Calu3 (cell line): ENCODE measurements around the gene CAPS. TPM values are rescaled to one million over a fixed set of nuclear protein-coding genes. Genes with fewer than 3 reads are reported as not detected.

ENCODE experiments used
- BruUV-seq: library from RNA; stranded (reverse); fragments of 400-500 nt; replicated peaks from 2 replicates; lab custom pipeline; 2021; lab: Mats Ljungman, UMichigan
- CTCF ChIA-PET: fragments of 300-600 bp; sonication (Branson Sonifier 250); formaldehyde crosslinking; loops from one replicate; lab custom pipeline; 2022; ENCODE audit warnings: antibody characterized with exemption; lab: Charles Lee
- DNase-seq: peaks from one replicate; pipeline ENCODE4 v3.0.0; 2022
- H3K27ac Mint-ChIP-seq: one replicate; pipeline ENCODE4 v1.8.0; 2022; ENCODE audit warnings: mixed read lengths; ENCODE audit not compliant: unreplicated experiment
- H3K27me3 Mint-ChIP-seq: one replicate; pipeline ENCODE4 v1.8.0; 2022; ENCODE audit warnings: mixed read lengths; ENCODE audit not compliant: unreplicated experiment
- H3K36me3 Mint-ChIP-seq: one replicate; pipeline ENCODE4 v1.8.0; 2022; ENCODE audit warnings: mild to moderate bottlenecking, moderate library complexity, mixed read lengths; ENCODE audit not compliant: insufficient read depth, unreplicated experiment
- H3K4me1 Mint-ChIP-seq: one replicate; pipeline ENCODE4 v1.8.0; 2022; ENCODE audit warnings: mild to moderate bottlenecking, low read depth, mixed read lengths; ENCODE audit not compliant: unreplicated experiment
- H3K4me3 Mint-ChIP-seq: one replicate; pipeline ENCODE4 v1.8.0; 2022; ENCODE audit warnings: mild to moderate bottlenecking, low read depth, moderate library complexity, mixed read lengths; ENCODE audit not compliant: unreplicated experiment
- H3K9me3 Mint-ChIP-seq: one replicate; pipeline ENCODE4 v1.8.0; 2022; ENCODE audit warnings: low read depth, mixed read lengths; ENCODE audit not compliant: unreplicated experiment
- CTCF ChIP-seq: fragments of 200-600 bp; IDR thresholded peaks from one replicate; pipeline ENCODE4 v1.8.0; 2022; ENCODE audit warnings: antibody characterized with exemption; ENCODE audit not compliant: unreplicated experiment
- intact Hi-C: fragments of 100-400 bp; cut with micrococcal nuclease; formaldehyde crosslinking; loops from one replicate; pipeline ENCODE4 v1.10.0; 2022; ENCODE audit not compliant: unreplicated experiment
- total RNA-seq: library from RNA; stranded (reverse); gene quantifications from 2 replicates; pipeline ENCODE4 v1.2.3, GENCODE V29; 2022

CAPS gene
- total RNA-seq, 1 experiment from 2014 or later = 39.9 TPM

DNA sequence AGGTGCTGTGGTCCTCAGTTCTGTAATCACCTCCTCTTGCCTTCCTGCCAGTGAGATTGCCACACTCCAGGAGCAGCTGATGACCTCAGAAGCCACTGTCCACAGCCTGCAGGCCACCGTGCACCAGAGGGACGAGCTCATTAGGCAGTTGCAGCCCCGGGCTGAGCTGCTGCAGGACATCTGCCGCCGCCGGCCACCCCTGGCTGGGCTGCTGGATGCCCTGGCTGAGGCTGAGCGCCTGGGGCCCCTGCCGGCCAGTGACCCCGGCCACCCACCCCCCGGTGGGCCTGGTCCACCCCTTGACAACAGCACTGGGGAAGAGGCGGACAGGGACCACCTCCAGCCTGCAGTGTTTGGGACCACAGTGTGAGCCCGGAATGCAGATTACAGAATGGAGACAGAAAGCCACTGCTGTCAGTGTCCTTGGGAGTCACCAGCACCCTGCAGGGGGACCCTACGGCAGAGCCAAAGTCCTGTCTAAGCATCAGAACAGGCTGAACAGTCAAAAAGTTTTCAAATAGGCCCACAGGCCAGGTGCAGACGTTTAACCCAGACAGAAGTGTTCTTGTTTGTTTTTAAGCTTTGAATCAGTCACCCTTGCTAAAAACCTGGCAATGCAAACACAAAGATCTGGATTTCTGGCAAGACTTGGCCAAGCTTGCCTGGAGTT, 5.1 kb upstream of the CAPS start:
- H3K4me1 Mint-ChIP-seq = peaks cover 8% of the 10 kb centered on the region
- no peak overlapping the region for H3K27ac Mint-ChIP-seq
- H3K36me3 Mint-ChIP-seq = peaks cover 20% of the 10 kb centered on the region
- DNase-seq = no peak
- no peak overlapping the region for H3K4me3 Mint-ChIP-seq
- BruUV-seq = no TSS peak
- CTCF ChIA-PET = no interaction called here
- no peaks in the 10 kb centered on the region for H3K27me3 Mint-ChIP-seq
- TF ChIP-seq CTCF = no peak
- intact Hi-C loops = no loop called here
- no peaks in the 10 kb centered on the region for H3K9me3 Mint-ChIP-seq

DNA sequence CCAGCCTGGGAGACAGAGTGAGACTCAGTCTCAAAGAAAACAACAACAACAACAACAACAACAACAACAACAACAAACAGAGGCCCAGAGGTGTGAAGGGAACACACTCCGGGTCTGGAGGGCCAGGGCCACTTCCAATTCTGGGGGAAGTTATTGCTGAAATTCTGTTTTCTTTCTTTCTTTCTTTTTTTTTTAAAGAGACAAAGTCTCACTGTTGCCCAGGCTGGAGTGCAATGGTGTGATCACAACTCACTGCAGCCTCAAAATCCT, 3.5 kb upstream of the CAPS start:
- no peak for DNase-seq
- CTCF ChIA-PET = interaction anchor here (0.7 kb wide), 1 partner anchor 107 kb away, joined by 5 read pairs; no protein-coding TSS in a partner anchor
- Mint-ChIP-seq H3K9me3 (no peaks in the 10 kb centered on the region), H3K27me3 (no peaks in the 10 kb centered on the region), H3K36me3 (peaks cover 25% of the 10 kb centered on the region), H3K4me1 (peaks cover 8% of the 10 kb centered on the region), H3K27ac (no peak overlapping the region), H3K4me3 (no peak overlapping the region)
- intact Hi-C loops = no loop called here
- BruUV-seq = no TSS peak
- TF ChIP-seq CTCF = no peak

DNA sequence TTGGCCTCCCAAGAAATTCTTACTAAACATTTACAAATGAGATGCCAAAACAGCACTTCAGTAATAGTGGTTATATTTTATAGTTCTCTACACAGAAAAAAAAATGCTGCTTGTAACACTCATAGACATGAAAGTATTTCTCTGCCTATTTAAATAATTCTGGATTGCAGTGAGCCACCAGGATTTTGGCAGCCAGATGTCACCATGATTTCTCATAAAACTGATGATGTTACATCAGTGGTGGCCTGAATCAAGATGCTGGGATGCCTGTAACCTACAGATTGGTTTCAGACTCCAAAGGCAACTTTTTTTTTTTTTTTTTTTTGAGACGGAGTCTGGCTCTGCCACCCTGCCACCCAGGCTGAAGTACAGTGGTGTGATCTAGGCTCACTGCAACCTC, 2.7 kb upstream of the CAPS start:
- Mint-ChIP-seq H3K27ac (no peak overlapping the region), H3K9me3 (no peaks in the 10 kb centered on the region), H3K36me3 (peaks cover 29% of the 10 kb centered on the region), H3K27me3 (no peaks in the 10 kb centered on the region), H3K4me1 (peaks cover 4% of the 10 kb centered on the region), H3K4me3 (no peak overlapping the region)
- intact Hi-C loops = no loop called here
- no peak for TF ChIP-seq CTCF
- no peak for DNase-seq
- BruUV-seq = no TSS peak
- CTCF ChIA-PET = no interaction called here

GRCh38 chr19:5914358-5914774, 312 bp downstream of the CAPS start:
- BruUV-seq = TSS peak; percentile 56
- H3K4me3 Mint-ChIP-seq = peak overlapping the region; percentile 62
- H3K9me3 Mint-ChIP-seq = no peaks in the 10 kb centered on the region
- intact Hi-C loops = no loop called here
- CTCF ChIA-PET = interaction anchor here (1.0 kb wide), 1 partner anchor 10 kb away, joined by 5 read pairs; no protein-coding TSS in a partner anchor
- peaks cover 44% of the 10 kb centered on the region for H3K36me3 Mint-ChIP-seq
- DNase-seq = peak; percentile 18
- no peaks in the 10 kb centered on the region for H3K4me1 Mint-ChIP-seq
- peak overlapping the region; percentile 39 for H3K27ac Mint-ChIP-seq
- no peak for TF ChIP-seq CTCF
- H3K27me3 Mint-ChIP-seq = no peaks in the 10 kb centered on the region
